T47D (cell line): Measurements from ENCODE around the gene SULT1C4.

ENCODE experiments used
- DNase-seq, 2 experiments: peaks; one replicate each; pipeline versions ENCODE4 v3.0.0 to v3.0.0-alpha.2; 2011 to 2012; ENCODE audit warnings: low read depth in 1 of 2, low spot score in 1 of 2
- JUND ChIP-seq: IDR thresholded peaks from 2 replicates; pipeline ENCODE4 v1.6.1; 2012; ENCODE audit warnings: low read depth
- in situ Hi-C: cut with HindIII; loops from 2 replicates; pipeline ENCODE4 v1.10.0; 2016; ENCODE audit warnings: low sequenced_read_pairs, low pct_unique_long_range_greater_than_20kb

Gene SULT1C4

DNA sequence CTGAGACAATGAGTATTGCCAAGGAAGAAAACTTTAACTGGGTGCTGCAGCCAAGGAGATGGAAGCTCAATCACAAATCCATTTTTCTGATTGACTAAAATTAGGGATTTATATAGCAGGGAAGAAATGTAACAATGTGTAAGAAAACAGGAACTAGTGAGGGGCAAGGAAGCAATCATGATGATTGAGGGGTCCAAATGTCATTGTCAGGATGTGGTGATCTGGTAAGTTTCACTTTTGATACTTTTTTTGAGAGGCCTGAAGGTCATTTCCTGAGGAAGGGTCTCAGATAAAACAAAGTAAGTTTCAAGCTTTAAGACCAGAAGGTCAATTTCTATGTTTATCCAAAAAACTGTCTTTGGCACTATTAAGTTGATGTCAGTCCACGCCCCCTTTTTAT is 59.2 kb downstream of the SULT1C4 start:
- no peak for TF ChIP-seq JUND
- in situ Hi-C loops, result no loop called here
- DNase-seq, result no peak
